ENCODE data around the gene MED27. TPM values are rescaled to one million over a fixed set of nuclear protein-coding genes. Genes with fewer than 3 reads are reported as not detected.

The MED27 gene
- total and polyA plus RNA-seq, 2 of the 13 experiments (the other 11 are each of a cell fraction or from before 2014, with no cell fraction given), result 16.9 to 19.0 TPM

- no peak overlapping the region for H3K4me2 ChIP-seq (ENCODE audit: low read depth, low read length)
- no peaks in the 10 kb centered on the region for H3K79me2 ChIP-seq (ENCODE audit: insufficient read depth, low read length)
- H3K27ac ChIP-seq (ENCODE audit: extremely low read length, insufficient read depth, low read length), result no peak overlapping the region
- H3K27me3 ChIP-seq (ENCODE audit: control insufficient read depth in 1 of 2, insufficient read depth in 2 of 2, low read length in 2 of 2), result peaks cover 9 to 55% of the 10 kb centered on the region in 2 experiments; a peak in 4 of 5 replicates
- H3K9ac ChIP-seq (ENCODE audit: insufficient read depth, low read depth, low read length), result no peak overlapping the region
- intact Hi-C loops (cut with micrococcal nuclease; ENCODE audit: unreplicated experiment), result no loop called here
- in situ Hi-C loops (cut with HindIII; ENCODE audit: extremely low pct_ligation_motif_present, low pct_unique_long_range_greater_than_20kb), result no loop called here
- CTCF ChIA-PET (ENCODE audit: low intra/inter-chr PET ratio, low total read pairs), result no interaction called here
- FAIRE-seq (no peak), DNase-seq (ENCODE audit: low spot score) (no peak), ATAC-seq (no peak)
- no TSS peak for BruUV-seq (replicated peaks)
- H4K20me1 ChIP-seq (ENCODE audit: insufficient read depth, low read length), result no peaks in the 10 kb centered on the region
- no peaks in the 10 kb centered on the region for H3K9me3 ChIP-seq (ENCODE audit: low read length)
- H3K36me3 ChIP-seq (replicated peaks in 1 of 2; ENCODE audit: control insufficient read depth in 1 of 2, insufficient read depth in 2 of 2, low read length in 2 of 2), result no peaks in the 10 kb centered on the region
- H3K4me1 ChIP-seq (ENCODE audit: insufficient read depth, low read length), result no peaks in the 10 kb centered on the region
- H2AFZ ChIP-seq (ENCODE audit: low read length), result no peak overlapping the region
- 5% methylated on average over 5 of the region's 7 CpGs for WGBS (ENCODE audit: low lambda C conversion rate)
- TF ChIP-seq NFKB2 (CRISPR knock-in tag; IDR thresholded peaks at IDR 0.05; ENCODE audit: borderline replicate concordance) (no peak), SMC3 (IDR thresholded peaks at IDR 0.05; ENCODE audit: low read length) (no peak), CBX2 (IDR thresholded peaks at IDR 0.05; ENCODE audit: low read depth, low read length) (no peak), CBX2 (CRISPR knock-in tag; IDR thresholded peaks at IDR 0.05; ENCODE audit: low read depth) (no peak), BRCA1 (CRISPR knock-in tag; IDR thresholded peaks at IDR 0.05) (no peak), ZNF710 (CRISPR knock-in tag; IDR thresholded peaks at IDR 0.05; ENCODE audit: borderline replicate concordance) (no peak), ZNF672 (CRISPR knock-in tag; IDR thresholded peaks at IDR 0.05) (no peak), ZNF878 (CRISPR knock-in tag; IDR thresholded peaks at IDR 0.05) (no peak), ZNF737 (CRISPR knock-in tag; IDR thresholded peaks at IDR 0.05; ENCODE audit: borderline replicate concordance) (no peak)
- TF ChIP-seq, protein P1, sequence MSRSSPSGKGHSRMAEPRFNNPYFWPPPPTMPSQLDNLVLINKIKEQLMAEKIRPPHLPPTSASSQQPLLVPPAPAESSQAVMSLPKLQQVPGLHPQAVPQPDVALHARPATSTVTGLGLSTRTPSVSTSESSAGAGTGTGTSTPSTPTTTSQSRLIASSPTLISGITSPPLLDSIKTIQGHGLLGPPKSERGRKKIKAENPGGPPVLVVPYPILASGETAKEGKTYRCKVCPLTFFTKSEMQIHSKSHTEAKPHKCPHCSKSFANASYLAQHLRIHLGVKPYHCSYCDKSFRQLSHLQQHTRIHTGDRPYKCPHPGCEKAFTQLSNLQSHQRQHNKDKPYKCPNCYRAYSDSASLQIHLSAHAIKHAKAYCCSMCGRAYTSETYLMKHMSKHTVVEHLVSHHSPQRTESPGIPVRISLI (CRISPR knock-in tag; IDR thresholded peaks at IDR 0.05; ENCODE audit: borderline replicate concordance), result no peak
- TF ChIP-seq, protein P2, sequence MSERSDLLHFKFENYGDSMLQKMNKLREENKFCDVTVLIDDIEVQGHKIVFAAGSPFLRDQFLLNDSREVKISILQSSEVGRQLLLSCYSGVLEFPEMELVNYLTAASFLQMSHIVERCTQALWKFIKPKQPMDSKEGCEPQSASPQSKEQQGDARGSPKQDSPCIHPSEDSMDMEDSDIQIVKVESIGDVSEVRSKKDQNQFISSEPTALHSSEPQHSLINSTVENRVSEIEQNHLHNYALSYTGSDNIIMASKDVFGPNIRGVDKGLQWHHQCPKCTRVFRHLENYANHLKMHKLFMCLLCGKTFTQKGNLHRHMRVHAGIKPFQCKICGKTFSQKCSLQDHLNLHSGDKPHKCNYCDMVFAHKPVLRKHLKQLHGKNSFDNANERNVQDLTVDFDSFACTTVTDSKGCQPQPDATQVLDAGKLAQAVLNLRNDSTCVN (CRISPR knock-in tag; IDR thresholded peaks at IDR 0.05; ENCODE audit: borderline replicate concordance), result no peak
- TF ChIP-seq, protein P3, sequence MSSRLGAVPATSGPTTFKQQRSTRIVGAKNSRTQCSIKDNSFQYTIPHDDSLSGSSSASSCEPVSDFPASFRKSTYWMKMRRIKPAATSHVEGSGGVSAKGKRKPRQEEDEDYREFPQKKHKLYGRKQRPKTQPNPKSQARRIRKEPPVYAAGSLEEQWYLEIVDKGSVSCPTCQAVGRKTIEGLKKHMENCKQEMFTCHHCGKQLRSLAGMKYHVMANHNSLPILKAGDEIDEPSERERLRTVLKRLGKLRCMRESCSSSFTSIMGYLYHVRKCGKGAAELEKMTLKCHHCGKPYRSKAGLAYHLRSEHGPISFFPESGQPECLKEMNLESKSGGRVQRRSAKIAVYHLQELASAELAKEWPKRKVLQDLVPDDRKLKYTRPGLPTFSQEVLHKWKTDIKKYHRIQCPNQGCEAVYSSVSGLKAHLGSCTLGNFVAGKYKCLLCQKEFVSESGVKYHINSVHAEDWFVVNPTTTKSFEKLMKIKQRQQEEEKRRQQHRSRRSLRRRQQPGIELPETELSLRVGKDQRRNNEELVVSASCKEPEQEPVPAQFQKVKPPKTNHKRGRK (CRISPR knock-in tag; IDR thresholded peaks at IDR 0.05), result no peak
- TF ChIP-seq, protein P4, sequence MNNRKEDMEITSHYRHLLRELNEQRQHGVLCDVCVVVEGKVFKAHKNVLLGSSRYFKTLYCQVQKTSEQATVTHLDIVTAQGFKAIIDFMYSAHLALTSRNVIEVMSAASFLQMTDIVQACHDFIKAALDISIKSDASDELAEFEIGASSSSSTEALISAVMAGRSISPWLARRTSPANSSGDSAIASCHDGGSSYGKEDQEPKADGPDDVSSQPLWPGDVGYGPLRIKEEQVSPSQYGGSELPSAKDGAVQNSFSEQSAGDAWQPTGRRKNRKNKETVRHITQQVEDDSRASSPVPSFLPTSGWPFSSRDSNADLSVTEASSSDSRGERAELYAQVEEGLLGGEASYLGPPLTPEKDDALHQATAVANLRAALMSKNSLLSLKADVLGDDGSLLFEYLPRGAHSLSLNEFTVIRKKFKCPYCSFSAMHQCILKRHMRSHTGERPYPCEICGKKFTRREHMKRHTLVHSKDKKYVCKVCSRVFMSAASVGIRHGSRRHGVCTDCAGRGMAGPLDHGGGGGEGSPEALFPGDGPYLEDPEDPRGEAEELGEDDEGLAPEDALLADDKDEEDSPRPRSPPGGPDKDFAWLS (CRISPR knock-in tag; IDR thresholded peaks at IDR 0.05; ENCODE audit: borderline replicate concordance), result no peak
- TF ChIP-seq, protein P5, sequence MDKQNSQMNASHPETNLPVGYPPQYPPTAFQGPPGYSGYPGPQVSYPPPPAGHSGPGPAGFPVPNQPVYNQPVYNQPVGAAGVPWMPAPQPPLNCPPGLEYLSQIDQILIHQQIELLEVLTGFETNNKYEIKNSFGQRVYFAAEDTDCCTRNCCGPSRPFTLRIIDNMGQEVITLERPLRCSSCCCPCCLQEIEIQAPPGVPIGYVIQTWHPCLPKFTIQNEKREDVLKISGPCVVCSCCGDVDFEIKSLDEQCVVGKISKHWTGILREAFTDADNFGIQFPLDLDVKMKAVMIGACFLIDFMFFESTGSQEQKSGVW (CRISPR knock-in tag; IDR thresholded peaks at IDR 0.05; ENCODE audit: borderline replicate concordance), result no peak
- TF ChIP-seq, protein P6, sequence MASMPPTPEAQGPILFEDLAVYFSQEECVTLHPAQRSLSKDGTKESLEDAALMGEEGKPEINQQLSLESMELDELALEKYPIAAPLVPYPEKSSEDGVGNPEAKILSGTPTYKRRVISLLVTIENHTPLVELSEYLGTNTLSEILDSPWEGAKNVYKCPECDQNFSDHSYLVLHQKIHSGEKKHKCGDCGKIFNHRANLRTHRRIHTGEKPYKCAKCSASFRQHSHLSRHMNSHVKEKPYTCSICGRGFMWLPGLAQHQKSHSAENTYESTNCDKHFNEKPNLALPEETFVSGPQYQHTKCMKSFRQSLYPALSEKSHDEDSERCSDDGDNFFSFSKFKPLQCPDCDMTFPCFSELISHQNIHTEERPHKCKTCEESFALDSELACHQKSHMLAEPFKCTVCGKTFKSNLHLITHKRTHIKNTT (CRISPR knock-in tag; IDR thresholded peaks at IDR 0.05), result no peak
- H3K4me3 ChIP-seq (replicated peaks in 1 of 3; ENCODE audit: insufficient read depth in 1 of 3, low read depth in 2 of 3, low read length in 3 of 3), result no peak overlapping the region
- POLR2A ChIA-PET, result no interaction called here
Observed at GRCh38 chr9:132125361-132125760, 45.7 kb upstream of the MED27 start.
